HG03097 (cell line): Measurements from ENCODE around the gene THBS3.
"Not testable (repeated sequence)": the region's sequence is repeated elsewhere in the genome, so short reads cannot be mapped to it uniquely, and the experiment has no call there.

Experiments used
- ATAC-seq: cut with Tn5 transposase; IDR thresholded peaks from one replicate; pipeline ENCODE4 v1.9.1; 2021; ENCODE audit not compliant: unreplicated experiment, low FRiP score

The THBS3 gene

DNA sequence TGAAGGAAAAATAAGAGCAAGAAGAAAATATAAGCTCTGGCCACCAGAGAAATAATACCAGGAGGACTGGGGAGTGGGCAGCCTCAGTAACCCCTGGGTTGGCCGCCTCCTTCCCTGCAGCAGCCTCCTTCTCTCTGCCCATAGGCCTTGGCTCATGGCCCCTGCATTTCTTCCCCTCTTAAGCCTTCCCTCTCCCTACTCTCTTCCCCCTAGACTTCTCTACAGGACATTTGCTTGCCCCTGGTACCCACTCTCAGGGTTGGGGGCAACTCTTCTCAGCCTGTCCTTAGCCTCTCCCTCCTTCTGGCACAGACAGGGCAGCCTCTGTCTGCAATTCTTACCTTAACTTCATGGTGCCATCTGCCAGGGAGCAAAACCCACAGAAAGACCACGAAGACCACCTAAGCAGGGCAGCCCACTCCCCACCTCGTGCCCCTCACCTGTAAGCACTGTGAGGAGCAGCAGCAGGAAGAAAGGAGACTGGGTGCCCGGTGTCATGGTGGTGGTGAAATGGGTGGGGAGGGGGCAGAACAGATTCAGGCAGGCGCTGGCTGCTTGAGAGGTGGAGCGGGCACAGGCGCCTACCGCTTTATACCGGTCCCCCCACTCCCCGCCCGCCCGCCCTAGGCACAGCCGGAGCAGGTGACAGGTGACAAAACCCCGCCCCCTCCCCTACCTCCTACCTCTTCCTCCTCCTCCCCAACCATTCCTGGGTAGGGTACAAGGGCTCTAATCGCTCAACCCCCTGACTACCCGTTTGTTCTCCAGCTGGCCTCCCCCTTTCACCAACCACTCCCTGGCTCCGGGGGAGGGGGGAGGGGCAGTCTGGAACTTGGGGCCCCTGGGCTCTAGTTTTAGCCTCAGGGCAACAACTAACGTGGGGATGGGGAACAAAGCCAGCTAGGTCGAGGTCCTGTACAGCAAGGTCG lies 15.1 kb downstream of the THBS3 start:
- no peak for ATAC-seq

GRCh38 chr1:155191904-155192303 lies 15.8 kb downstream of the THBS3 start:
- ATAC-seq, result no peak

GRCh38 chr1:155189926-155190325 lies 17.8 kb downstream of the THBS3 start:
- ATAC-seq, result not testable (repeated sequence)

DNA sequence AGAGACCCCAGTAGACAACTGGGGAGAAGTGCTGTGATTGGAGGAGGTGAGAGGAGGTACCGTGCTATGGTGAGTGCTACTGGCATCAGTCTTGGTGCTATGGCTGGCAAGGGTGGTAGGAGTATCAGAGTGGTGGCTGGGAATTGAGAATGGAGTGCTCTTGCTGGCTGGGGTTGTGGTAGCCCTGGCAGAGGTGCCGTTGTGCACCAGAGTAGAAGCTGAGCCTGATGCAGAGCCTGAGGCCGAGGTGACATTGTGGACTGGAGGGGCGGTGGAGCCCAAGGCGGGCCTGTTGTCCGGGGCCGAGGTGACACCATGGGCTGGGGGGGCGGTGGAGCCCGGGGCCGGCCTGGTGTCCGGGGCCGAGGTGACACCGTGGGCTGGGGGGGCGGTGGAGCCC lies 19.4 kb downstream of the THBS3 start:
- no peak for ATAC-seq

- ATAC-seq, result no peak
Measured at GRCh38 chr1:155187456-155187891, 20.2 kb downstream of the THBS3 start.

DNA sequence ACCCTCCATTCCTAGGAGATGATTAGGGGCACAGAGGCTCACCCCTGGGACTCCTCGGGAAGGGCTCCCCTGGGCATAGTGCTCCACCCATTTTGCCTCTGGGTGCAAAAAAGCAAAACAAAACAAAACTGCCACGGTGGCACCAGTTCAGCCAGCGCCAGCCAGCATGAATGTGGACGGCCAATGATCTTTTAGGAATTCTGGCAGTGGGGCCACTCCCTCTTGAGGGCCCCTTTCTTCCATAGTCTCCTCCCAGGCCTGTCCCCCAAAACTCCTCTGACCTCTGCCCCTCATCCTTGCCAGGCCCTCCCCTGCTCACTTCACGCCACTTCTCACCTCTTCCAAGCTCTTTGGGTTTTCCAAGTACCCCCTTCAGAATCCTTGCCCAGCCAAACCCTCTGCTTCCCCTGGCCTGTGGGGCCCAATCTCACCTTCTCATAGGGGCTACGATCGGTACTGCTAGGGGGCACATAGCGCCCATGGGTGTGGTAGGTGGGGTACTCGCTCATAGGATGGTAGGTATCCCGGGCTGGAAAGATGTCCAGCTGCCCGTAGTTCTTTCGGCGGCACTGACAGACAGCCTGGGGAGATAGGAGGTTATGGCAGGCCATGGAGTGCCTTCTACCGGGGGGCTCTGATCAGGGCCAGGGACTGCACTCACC lies 20.8 kb downstream of the THBS3 start:
- ATAC-seq, result no peak

DNA sequence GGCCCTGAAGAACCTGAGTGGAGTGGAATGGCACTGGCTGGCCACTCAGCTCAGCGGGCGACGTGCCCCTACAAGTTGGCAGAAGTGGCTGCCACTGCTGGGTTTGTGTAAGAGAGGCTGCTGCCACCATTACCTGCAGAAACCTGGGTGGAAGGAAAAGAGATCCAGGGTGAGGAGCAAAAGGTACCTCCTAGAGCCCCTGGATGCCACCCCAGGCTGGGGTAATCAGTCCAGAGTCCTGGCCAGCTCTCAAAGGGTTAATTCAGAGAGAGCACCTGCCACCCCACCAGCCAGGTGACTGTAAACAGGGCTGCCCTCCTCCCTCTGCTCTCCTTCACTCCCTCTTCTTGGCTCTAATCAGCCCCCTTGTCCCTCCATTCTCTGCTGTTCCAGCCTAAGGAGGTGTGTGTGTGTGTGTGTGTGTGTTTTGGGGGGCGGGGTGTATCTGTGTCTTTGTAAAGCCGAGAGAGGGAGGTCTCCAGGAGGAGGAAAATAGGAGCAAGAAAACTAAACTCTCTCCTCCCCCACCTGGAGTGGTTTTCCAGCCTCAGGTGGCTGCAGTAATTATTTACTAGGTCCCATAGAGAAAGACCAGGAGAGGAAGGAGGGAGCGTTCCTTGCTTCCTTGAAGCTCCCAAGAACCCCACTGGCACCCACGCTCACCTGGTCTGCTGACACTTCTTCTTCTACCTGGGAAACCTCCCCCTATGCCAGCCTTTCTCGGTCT lies 21.5 kb downstream of the THBS3 start:
- ATAC-seq, result no peak

GRCh38 chr1:155185783-155186066 lies 22.0 kb downstream of the THBS3 start:
- ATAC-seq, result no peak

DNA sequence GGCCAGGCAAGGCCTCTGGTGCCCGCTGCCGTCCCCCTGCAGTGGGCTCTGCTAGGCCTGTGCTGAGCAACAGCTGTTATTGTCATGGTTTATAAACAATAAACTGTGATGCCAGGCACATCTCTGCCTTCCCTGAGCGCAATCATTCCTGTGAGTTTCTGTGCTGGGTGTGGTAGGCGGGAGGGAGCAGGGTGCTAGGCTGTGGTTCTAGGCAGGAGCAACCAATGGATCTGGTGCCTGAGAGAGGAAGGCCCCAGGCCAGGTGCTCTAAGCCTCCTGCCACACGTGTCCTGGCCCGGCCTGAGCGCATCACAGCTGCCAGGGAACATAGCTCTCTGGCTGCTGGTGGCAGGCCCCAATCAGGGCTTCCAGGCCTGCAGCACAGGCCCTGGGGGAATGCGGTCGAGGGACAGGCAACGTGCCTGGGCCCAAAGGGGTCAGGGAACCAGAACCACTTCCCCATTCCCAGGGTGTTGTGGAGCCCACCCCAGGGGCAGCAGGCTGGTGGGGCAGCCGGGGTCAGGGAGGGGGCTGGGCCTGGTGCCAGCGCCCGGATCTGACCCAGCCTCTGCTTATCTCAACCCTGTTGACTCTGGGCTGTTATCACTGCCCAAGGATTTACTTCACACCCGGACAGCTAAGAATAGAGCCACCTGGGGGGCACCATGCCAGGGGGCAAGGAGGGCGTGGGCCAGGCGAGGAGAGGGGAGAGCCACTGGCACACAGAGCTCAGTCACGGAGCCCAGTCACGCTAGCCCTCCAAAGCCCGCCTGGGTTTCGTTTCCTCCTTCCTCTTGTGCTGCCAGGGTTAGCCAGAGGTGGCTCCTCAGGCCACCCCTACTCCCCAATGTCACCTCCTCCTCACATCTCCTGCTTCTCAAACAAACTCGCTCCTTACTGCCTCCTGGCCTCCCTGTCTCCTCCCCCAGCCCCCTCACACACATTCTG lies 22.6 kb downstream of the THBS3 start:
- ATAC-seq, result peak; percentile 57

DNA sequence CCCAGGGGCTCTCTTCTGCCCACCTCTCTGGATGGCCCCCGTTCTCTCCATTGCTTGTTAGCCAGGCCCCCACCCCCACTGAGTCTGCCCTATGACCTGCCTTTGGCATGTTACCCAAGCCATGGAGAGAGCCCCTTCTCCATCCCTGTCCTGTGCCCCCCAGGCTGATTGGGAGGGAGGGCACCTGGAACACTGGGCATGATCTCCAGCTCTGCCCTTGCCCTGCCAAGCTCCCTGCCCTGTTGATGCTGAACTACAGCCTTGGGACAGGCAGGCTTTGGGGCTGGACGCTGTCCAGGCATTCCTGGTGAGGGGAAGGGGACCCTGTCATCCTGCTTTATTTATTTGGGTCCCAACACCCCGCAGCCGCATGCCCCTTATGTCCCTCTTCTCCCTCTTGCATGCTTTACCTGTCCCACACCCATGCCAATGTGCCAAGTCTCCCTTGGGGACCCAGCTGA lies 23.3 kb downstream of the THBS3 start:
- ATAC-seq, result no peak

DNA sequence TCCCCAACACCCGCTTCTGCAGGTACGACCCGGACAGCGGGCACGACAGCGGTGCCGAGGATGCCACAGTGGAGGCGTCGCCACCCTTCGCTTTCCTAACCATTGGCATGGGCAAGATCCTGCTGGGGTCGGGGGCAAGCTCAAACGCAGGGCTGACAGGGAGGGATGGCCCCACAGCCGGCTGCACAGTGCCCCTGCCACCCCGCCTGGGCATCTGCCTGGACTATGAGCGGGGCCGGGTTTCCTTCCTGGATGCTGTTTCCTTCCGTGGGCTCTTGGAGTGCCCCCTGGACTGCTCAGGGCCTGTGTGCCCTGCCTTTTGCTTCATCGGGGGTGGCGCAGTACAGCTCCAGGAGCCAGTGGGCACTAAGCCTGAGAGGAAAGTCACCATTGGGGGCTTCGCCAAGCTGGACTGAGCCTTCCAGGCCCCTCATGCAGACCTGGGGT lies 23.9 kb downstream of the THBS3 start:
- ATAC-seq, result no peak

- ATAC-seq, result no peak
Measured at GRCh38 chr1:155182052-155182550, 25.6 kb downstream of the THBS3 start.

- no peak for ATAC-seq
Measured at GRCh38 chr1:155181371-155182051, 26.2 kb downstream of the THBS3 start.

DNA sequence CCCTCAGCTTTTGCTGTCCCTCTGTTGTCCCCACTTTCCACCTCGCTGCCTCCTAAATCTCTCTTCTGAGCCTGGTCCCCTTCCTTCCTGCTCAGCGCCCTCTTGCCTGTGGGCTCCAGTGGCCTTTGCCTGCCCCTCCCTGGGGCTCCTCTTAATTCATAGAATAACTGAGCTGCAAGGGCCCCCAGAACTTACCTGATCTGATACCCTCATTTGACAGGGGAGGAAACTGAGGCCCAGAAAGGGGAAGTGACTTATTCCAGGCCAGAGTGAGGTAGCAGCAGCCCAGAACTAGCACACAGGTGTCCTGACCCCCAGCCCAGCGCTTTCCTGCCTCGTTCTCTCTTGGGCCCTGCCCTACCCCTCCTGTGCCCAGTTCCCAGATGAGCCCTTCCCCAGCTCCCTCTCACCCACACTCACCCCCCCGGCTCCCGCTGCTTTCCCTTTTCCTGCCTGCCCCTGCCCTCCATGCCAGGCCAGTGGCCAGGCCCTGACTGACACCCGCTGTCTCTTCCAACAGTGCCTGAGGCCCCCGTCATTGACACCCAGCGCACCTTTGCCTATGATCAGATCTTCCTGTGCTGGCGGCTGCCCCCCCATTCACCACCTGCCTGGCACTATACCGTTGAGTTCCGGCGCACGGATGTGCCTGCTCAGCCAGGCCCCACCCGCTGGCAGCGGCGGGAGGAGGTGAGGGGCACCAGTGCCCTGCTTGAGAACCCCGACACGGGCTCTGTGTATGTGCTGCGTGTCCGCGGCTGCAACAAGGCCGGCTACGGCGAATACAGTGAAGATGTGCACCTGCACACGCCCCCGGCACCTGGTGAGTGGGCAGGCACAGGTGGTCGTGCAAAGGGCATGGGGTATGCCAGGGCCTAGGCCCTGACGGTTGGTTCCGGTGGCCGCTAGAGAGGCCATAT lies 28.3 kb downstream of the THBS3 start:
- ATAC-seq, result no peak

GRCh38 chr1:155178441-155179111 lies 29.1 kb downstream of the THBS3 start:
- no peak for ATAC-seq

DNA sequence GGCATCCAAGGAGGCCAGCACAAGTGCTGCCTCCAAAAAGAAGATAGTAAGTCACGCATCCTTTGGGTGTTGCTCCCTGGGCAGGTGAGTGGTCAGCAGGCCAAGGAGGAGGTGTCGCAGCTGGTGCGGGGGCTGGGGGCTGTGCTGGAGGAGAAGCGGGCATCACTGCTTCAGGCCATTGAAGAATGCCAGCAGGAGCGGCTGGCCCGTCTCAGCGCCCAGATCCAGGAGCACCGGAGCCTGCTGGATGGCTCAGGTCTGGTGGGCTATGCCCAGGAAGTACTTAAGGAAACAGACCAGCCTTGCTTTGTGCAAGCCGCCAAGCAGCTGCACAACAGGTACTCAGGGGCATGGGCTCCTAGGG lies 29.8 kb downstream of the THBS3 start:
- ATAC-seq, result no peak

- ATAC-seq, result no peak
Measured at GRCh38 chr1:155177192-155177917, 30.3 kb downstream of the THBS3 start.
